Coronary artery (tissue), 2 donors: ENCODE measurements around the gene KRT27.
"Not testable (repeated sequence)": the region's sequence is repeated elsewhere in the genome, so short reads cannot be mapped to it uniquely, and the experiment has no call there.

Source experiments
- DNase-seq: peaks from one replicate; pipeline ENCODE4 v3.0.0-alpha.2; 2017; ENCODE audit warnings: low spot score
- H3K27ac ChIP-seq, 2 donors: fragments of 200-600 bp; sonication (generic); one replicate each; pipeline ENCODE4 v1.5.1; 2016 to 2019
- H3K4me3 ChIP-seq: fragments of 200-600 bp; sonication (generic); 2 replicates; pipeline ENCODE4 v1.5.1; 2016; ENCODE audit warnings: mild to moderate bottlenecking, moderate library complexity
- TF ChIP-seq, protein P1 (sequence below): fragments of 200-600 bp; sonication (generic); IDR thresholded peaks from one replicate; pipeline ENCODE4 v1.5.1; 2019; ENCODE audit warnings: antibody characterized with exemption

KRT27 gene

DNA sequence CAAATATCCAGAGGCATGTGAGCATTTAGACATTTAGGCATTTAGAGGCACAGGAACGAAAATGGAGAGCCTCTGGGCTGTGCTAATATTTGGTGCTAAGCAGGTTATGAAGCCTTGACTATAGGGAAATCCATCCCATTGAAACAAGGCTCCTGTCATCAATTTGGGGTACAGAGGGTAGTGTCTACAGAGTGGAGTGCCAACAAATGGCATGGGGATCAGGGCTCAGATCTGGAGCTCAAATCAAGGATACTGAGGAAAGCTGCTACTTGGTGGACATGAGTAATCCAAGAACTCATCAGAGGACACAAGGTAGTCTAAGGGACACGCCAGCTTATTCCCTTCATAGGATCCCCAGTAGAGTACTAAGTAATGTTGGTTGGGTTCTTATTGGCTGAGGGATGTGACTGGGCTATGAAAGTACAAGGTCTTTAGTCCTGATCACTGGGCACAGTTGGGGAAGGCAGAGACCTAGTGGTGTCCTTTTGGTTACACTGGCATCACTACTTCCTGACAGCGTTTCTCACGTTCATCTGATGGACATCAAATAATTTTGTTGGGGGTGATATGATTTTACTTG is 34.8 kb upstream of the KRT27 start:
- no peak overlapping the region for H3K4me3 ChIP-seq
- TF ChIP-seq, protein P1, sequence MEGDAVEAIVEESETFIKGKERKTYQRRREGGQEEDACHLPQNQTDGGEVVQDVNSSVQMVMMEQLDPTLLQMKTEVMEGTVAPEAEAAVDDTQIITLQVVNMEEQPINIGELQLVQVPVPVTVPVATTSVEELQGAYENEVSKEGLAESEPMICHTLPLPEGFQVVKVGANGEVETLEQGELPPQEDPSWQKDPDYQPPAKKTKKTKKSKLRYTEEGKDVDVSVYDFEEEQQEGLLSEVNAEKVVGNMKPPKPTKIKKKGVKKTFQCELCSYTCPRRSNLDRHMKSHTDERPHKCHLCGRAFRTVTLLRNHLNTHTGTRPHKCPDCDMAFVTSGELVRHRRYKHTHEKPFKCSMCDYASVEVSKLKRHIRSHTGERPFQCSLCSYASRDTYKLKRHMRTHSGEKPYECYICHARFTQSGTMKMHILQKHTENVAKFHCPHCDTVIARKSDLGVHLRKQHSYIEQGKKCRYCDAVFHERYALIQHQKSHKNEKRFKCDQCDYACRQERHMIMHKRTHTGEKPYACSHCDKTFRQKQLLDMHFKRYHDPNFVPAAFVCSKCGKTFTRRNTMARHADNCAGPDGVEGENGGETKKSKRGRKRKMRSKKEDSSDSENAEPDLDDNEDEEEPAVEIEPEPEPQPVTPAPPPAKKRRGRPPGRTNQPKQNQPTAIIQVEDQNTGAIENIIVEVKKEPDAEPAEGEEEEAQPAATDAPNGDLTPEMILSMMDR = no peak
- H3K27ac ChIP-seq = no peak overlapping the region
- DNase-seq = no peak

DNA sequence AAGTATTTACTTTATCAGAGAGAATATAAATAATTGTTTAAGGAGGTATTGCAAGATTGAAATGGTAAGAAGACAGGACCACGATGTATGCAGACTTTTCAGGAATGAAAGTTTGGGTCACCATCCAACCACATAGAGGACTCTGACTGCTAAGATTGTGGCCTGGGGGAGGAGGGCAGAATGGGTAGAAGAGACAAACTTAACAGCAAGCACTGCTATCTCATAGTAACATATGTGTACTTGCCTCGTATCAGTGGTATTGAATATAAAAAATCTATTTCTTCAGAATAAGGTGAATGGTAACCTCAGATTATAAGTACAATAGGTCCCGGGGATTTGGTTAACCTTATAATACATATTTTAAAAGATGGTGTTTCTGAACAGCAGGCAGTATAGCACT is 34.2 kb upstream of the KRT27 start:
- Histone ChIP-seq H3K27ac (no peak overlapping the region), H3K4me3 (no peak overlapping the region)
- TF ChIP-seq, protein P1 = no peak
- no peak for DNase-seq

DNA sequence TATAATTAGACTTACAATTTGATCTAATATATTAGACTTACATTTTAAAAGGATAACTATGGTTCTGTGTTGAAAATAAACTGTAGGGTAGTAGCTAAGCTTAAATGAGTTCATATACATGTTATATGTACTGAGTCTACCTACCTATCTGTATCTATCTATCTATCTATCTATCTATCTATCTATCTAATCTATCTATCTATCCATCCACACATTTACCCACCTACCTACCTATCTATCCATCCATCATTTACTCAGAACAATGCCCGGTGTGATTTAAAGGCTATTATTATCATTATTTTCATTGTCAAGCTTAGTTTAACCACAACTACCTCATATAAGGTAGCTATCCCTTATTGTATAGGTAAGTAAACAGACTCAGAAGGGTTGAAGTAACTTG is 33.0 kb upstream of the KRT27 start:
- Histone ChIP-seq H3K4me3 (no peak overlapping the region), H3K27ac (no peak overlapping the region)
- TF ChIP-seq, protein P1 = no peak
- DNase-seq = no peak

DNA sequence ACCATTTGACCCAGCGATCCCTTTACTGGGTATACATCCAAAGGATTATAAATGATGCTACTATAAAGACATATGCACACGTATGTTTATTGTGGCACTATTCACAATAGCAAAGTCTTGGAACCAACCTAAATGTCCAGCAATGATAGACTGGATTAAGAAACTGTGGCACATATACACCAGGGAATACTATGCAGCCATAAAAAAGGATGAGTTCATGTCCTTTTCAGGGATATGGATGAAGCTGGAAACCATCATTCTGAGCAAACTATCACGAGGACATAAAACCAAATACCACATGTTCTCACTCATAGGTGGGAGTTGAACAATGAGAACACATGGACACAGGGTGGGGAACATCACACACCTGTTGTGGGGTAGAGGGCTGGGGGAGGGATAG is 32.3 kb upstream of the KRT27 start:
- not testable (repeated sequence) for DNase-seq, H3K27ac ChIP-seq, H3K4me3 ChIP-seq

DNA sequence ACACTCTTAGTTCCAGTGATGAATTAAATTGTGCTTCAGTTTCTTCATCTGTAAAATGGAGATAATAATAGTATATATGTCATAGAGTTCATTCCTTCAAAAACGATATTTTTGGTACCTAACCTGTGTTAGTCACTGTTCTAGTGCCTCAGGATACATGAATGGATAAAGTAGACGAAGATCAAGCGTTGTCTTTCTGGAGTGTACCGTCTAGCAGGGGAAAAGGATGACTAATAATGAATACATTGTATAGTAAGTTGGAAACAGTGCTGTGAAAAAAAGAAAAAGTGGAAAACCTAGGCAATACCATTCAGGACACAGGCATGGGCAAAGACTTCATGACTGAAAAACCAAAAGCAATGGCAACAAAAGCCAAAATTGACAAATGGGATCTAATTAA is 31.5 kb upstream of the KRT27 start:
- TF ChIP-seq, protein P1 = no peak
- Histone ChIP-seq H3K4me3 (no peak overlapping the region), H3K27ac (no peak overlapping the region)
- DNase-seq = no peak

DNA sequence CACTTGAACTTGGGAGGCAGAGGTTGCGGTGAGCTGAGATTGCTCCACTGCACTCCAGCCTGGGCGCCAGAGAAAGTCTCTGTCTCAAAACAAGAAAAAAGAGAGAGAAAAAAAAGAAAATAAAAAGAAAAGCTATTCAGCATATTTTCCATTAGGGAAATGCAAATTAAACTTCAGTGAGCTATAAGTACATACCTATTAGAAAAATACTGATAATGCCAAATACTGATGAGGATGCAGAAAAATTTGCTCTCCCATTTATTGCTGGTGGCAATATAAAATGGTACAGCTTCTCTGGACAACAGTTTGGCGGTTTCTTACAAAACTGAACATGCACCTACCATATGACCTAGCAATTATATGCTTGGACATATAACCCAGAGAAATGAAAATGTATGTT is 30.3 kb upstream of the KRT27 start:
- H3K27ac ChIP-seq = no peak overlapping the region
- H3K4me3 ChIP-seq = no peak overlapping the region
- TF ChIP-seq, protein P1 = no peak
- DNase-seq = no peak

DNA sequence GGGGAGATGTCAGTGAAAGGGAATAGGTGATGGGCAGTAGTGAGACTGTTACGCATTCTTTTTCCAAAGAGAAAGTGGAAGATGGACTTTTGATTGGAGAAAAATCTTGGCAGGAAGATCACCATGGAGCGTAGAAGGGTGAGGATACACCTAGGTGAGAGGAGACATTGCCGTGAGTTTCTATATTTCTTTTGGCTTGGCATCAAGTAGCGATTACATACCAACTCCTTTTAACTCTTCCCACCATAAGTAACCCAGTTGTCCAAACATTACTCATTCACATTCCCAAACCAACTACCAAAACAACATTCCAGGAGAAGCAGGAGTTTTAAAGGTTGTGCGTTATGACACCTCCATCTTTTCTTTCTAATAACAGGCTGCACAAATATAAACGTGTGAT is 28.1 kb upstream of the KRT27 start:
- Histone ChIP-seq H3K4me3 (no peak overlapping the region), H3K27ac (no peak overlapping the region)
- DNase-seq = no peak
- TF ChIP-seq, protein P1 = no peak
